ENCODE results near the gene PPP1R1C.

PPP1R1C gene

DNA sequence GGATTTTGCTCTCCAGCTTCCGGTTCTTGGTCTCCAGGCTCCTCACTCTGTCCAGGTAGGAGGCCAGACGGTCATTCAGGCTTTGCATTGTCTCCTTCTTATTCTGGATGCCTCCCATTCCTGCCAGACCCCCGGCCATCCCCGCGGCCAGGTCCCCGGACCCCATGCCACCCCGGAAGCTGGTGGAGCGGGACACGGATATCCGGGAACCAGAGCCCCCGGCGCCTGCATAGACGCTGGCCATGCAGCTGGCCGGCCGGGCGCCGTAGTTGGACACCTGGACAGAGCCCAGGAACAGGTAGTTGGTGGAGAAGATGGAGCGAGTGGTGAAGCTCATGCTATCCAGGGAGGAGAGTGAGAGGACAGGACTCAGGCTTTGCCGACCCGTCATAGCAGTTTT, 23.5 kb upstream of the PPP1R1C start:
- DNase-seq = no peak
- in situ Hi-C loops (cut with HindIII; ENCODE audit: low pct_ligation_motif_present, low pct_unique_long_range_greater_than_20kb, low sequenced_read_pairs) = no loop called here

DNA sequence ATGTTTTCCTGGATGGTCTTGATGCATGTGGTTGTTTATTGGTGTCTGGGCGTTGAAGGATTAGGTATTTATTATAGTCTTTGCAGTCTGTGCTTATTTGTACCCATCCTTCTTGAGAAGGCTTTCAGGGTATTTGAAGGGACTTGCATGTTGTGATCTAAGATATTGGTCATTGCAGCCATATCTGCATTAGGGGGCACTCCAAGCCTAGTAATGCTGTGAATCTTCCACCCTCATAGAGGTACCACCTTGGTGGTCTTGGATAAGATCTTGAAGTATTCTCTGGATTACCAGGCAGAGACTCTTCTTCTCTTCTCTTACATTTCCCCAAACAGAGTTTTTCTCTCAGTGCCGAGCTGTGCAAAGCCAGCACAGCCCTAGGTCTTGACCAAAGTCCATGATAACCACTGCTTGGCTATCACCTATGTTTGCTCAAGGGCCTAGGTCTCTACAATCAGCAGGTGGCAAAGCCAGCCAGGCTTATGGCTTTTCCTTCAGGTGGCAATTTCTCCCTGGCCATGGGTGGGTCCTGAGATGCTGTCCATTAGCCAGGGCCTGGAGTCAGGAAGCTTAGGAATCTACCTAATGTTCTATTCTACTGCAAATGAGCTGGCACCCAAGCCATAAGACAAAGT, 15.4 kb upstream of the PPP1R1C start:
- in situ Hi-C loops (cut with HindIII; ENCODE audit: low pct_ligation_motif_present, low pct_unique_long_range_greater_than_20kb, low sequenced_read_pairs) = no loop called here

GRCh38 chr2:181971032-181971431, 14.6 kb upstream of the PPP1R1C start:
- DNase-seq = no peak
- in situ Hi-C loops (cut with HindIII; ENCODE audit: low pct_ligation_motif_present, low pct_unique_long_range_greater_than_20kb, low sequenced_read_pairs) = no loop called here

More for the DNA sequence above, 15.4 kb upstream of the PPP1R1C start:
- no peak for DNase-seq

DNA sequence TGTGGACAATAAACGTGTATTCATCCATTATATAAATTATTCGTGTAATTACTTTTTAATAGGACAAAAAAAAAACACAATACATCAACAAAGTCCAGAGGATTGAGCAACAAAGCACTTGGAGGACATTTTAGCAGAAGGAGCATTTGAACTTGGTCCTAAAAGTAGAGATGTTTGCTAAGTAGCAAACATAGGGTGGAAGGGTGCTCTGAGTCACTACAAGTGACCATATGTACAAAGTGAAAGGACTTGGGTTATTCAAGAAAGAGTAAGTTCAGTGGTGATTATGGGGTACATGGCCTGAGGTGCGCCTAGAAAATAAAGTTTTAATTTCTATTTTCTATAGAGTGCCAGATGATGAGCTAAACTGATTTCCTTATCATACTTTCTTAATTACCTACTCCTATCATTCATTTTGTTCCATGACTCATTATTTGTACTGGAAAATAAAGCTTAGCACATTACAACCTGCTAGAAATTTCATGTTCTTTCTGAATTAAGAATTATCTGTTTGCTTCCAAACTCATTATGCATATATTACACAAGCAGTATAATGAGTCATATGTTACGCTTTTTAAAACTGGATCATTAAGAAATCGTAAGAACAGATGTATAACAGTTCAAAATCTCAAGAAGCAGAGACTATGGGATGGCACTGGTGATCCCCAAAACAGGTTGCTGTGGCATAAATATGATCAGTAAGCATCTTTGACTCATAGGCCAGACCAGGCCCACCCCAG, 13.1 kb upstream of the PPP1R1C start:
- in situ Hi-C loops (cut with HindIII; ENCODE audit: low pct_ligation_motif_present, low pct_unique_long_range_greater_than_20kb, low sequenced_read_pairs) = no loop called here
- no peak for DNase-seq

DNA sequence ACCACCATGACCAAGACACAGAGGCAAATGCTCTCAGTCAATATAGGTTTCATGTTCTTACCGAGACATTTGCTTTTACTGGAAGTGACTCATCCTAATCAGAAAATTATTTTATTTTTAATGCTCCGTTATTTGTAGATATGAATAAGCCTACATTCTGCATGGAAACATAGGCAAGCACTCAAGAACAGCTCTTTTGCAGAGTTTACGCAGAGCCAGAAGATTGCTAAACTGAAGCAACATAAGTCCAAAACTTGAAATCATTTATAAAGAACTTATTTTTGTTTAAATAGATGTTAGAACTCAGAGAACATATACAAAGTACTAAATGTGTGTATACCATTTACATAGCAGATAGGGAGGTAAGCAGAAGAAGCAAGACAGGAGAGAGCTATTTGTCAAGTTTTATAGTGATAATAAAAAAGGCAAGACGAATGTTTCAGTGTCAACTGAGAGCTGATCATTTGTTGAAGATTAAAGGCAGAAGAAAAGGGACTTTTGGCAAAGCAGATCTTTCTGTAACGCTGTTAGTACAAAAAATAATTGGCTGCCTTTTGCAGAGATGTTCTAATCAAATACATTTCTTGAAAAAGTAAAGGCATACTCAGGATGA, 12.4 kb upstream of the PPP1R1C start:
- in situ Hi-C loops (cut with HindIII; ENCODE audit: low pct_ligation_motif_present, low pct_unique_long_range_greater_than_20kb, low sequenced_read_pairs) = no loop called here
- DNase-seq = no peak

DNA sequence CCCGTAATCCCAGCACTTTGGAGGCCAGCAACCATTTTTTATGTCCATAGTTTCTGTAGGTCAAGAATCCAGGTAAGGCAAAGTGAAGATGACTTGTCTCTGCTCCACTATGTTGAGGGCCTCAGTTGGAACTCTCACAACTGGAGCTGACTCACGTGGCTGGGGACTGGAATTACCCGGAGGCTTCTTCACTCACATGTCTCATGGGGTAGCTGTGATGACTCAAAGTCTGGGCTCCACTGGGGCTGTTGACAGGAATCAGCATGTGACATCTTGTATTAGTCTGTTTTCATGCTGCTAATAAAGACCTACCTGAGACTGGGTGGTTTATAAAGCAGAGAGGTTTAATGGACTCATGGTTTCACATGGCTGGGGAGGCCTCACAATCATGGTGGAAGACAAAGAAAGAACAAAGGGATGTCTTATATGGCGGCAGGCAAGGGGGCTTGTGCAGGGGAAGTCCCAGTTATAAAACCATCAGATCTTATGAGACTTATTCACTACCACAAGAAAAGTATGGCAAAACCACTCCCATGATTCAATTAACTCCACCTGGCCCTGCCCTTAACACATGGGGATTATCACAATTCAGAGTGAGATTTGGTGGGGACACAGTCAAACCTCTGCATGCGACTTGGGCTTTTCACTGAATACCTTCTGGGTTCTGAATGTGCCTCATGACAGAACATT, 7.8 kb upstream of the PPP1R1C start:
- in situ Hi-C loops (cut with HindIII; ENCODE audit: low pct_ligation_motif_present, low pct_unique_long_range_greater_than_20kb, low sequenced_read_pairs) = no loop called here
- DNase-seq = no peak

GRCh38 chr2:181978351-181979150, 7.1 kb upstream of the PPP1R1C start:
- in situ Hi-C loops (cut with HindIII; ENCODE audit: low pct_ligation_motif_present, low pct_unique_long_range_greater_than_20kb, low sequenced_read_pairs) = no loop called here
- no peak for DNase-seq

- no peak for DNase-seq
- in situ Hi-C loops (cut with HindIII; ENCODE audit: low pct_ligation_motif_present, low pct_unique_long_range_greater_than_20kb, low sequenced_read_pairs) = no loop called here
Measured at GRCh38 chr2:181984060-181984459, 1.6 kb upstream of the PPP1R1C start.

DNA sequence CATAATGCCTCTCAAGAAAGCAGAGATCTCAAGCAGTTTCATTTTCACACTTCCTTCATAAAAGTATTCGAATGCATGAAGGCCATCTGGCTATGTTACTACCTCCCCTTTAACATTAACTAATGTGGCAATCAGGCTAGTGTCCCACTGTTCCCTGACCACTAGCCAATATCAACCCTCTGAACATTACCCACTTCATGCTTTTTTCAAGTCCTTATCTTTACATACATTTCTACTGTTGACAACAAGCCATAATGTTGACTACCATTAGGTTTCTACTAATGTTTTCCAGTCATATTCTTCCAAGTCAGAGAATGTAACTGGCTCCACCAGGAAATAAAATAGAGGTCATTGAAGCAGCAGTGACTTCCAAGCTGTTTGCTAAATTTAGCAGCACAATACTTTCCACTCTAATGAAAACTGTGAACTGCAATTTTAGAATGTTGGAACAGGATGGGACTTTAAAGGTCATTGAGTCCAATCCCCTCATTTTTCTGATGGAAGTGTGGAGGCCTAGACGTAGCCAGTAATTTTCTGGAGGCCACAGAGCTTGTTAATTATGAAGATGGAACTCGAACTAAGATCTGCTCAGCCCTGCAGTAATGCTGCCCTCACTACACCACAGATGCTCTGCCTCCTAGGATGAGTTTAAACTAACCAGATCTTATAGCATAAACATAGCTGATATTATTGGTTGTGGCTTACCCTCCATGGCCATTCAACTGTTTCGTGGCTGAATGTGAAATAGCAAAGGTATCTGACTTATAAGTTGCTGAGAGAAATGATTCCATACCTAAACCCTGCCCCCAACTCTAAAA, 630 bp upstream of the PPP1R1C start:
- no peak for DNase-seq
- in situ Hi-C loops (cut with HindIII; ENCODE audit: low pct_ligation_motif_present, low pct_unique_long_range_greater_than_20kb, low sequenced_read_pairs) = no loop called here

- in situ Hi-C loops (cut with HindIII; ENCODE audit: low pct_ligation_motif_present, low pct_unique_long_range_greater_than_20kb, low sequenced_read_pairs) = no loop called here
- no peak for DNase-seq
Measured at GRCh38 chr2:181988154-181988924, 2.7 kb downstream of the PPP1R1C start.

DNA sequence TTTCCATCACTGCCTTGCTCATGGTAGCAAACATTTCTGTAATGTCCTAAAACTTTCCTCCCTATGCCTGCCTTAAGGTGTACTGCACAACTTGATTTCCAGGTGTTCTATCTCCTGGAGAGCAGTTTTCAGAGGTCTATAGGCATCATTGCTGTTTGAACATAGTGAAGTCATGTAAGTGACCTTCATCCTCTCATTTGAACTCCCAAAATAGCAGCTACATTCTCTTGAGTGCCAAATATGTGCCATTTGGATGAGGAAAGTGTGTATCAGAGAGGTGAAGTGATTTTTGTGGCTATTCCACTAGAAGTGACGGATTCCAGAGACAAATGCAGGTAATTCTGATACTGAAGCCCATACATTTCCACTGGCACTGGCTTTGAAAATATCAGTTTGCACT, 3.4 kb downstream of the PPP1R1C start:
- no peak for DNase-seq
- in situ Hi-C loops (cut with HindIII; ENCODE audit: low pct_ligation_motif_present, low pct_unique_long_range_greater_than_20kb, low sequenced_read_pairs) = no loop called here

DNA sequence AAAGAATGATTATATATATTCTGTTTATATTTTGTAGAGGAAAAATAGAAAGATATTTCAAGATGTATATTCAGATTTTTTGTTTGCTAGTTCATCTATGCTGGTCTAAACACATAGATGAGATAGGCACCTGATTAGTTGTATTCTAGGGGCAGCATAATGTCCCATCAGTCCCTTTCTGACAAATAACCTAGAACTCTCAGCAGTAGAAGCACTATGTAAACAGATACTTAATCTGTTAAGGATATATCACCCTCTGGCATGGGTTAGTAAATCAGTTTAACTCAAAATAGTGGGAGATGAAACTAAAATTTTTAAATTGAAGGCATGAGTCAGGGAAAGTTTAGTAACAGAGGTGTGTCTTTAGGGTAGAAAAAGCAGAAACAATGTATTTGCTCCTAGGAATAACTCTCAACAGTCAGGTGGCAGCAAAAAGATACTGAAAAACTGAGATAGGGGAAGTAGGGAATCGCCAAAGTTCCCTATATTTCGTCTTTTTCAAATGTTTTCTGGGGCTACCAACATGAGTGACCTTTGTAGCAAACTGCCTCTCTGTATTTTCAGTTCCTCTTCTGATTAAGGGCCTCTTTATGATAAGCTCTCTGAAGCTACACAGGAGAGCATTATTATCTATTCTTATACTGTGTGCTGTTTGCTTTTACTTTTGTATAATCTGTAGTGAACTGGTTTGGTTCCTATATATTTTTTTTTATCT, 5.7 kb downstream of the PPP1R1C start:
- in situ Hi-C loops (cut with HindIII; ENCODE audit: low pct_ligation_motif_present, low pct_unique_long_range_greater_than_20kb, low sequenced_read_pairs) = no loop called here
- no peak for DNase-seq

DNA sequence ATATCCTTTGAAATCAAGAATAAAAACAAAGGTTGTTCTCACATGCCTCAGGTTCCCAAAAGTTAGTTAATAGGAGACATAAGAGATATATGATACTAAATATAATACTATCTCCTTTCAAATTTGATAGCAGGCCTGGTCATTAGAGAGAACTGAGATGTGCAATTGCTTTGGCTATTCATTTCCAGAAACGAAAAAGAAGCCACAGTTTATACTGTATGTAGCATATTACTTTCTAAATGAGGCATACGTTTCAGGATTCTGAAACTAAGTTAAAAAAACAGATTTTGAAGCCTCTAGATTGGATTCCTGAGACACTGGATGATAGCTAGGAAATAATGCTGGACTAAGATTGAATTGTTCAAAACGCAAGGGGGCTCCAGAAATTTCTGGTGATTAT, 7.1 kb downstream of the PPP1R1C start:
- in situ Hi-C loops (cut with HindIII; ENCODE audit: low pct_ligation_motif_present, low pct_unique_long_range_greater_than_20kb, low sequenced_read_pairs) = no loop called here
- DNase-seq = no peak

GRCh38 chr2:181995289-181995688, 9.6 kb downstream of the PPP1R1C start:
- no peak for DNase-seq
- in situ Hi-C loops (cut with HindIII; ENCODE audit: low pct_ligation_motif_present, low pct_unique_long_range_greater_than_20kb, low sequenced_read_pairs) = no loop called here

- in situ Hi-C loops (cut with HindIII; ENCODE audit: low pct_ligation_motif_present, low pct_unique_long_range_greater_than_20kb, low sequenced_read_pairs) = no loop called here
- no peak for DNase-seq
Measured at GRCh38 chr2:181998041-181998835, 12.6 kb downstream of the PPP1R1C start.
